Left renal pelvis (tissue), 4 donors: Measurements from ENCODE around the gene CD180. TPM values are rescaled to one million over a fixed set of nuclear protein-coding genes. Genes with fewer than 3 reads are reported as not detected.
A peak's percentile ranks its signal among the peaks of the same experiment; 100 is the strongest.

Experiments
- DNase-seq, 4 donors: peaks; one replicate each; pipeline ENCODE4 v3.0.0-alpha.2; 2013; ENCODE audit warnings: low read depth in 4 of 4, low spot score in 3 of 4
- polyA plus RNA-seq, 4 donors: library from polyadenylated mRNA; unstranded; fragments of 120-200 nt; gene quantifications; one replicate each; pipeline ENCODE4 v1.2.1, GENCODE V29; 2013; ENCODE audit not compliant: insufficient read length in 4 of 4

The CD180 gene
- polyA plus RNA-seq, 4 donors = 0.43 to 2.0 (median 1.0) TPM

- DNase-seq = no peak
These were observed 18.3 kb upstream of the CD180 start for GRCh38 chr5:67214707-67215447.

GRCh38 chr5:67214036-67214435, 17.4 kb upstream of the CD180 start:
- no peak for DNase-seq

- no peak for DNase-seq
These were observed 15.3 kb upstream of the CD180 start for GRCh38 chr5:67211926-67212325.

- peak; percentile 48 to 66 (median 58) for DNase-seq
These were observed 12.7 kb upstream of the CD180 start for GRCh38 chr5:67209141-67209771.

- no peak for DNase-seq
These were observed 11.8 kb upstream of the CD180 start for GRCh38 chr5:67208403-67208802.

- no peak for DNase-seq
These were observed 10.3 kb upstream of the CD180 start for GRCh38 chr5:67206929-67207328.

GRCh38 chr5:67206461-67206860, 9.9 kb upstream of the CD180 start:
- no peak for DNase-seq

GRCh38 chr5:67205981-67206380, 9.4 kb upstream of the CD180 start:
- DNase-seq = no peak

- DNase-seq = no peak
These were observed 8.2 kb upstream of the CD180 start for GRCh38 chr5:67204821-67205220.

GRCh38 chr5:67203701-67204074, 7.1 kb upstream of the CD180 start:
- DNase-seq = no peak

- no peak for DNase-seq
These were observed 6.2 kb upstream of the CD180 start for GRCh38 chr5:67202828-67203227.

GRCh38 chr5:67201897-67202549, 5.4 kb upstream of the CD180 start:
- DNase-seq = no peak

GRCh38 chr5:67200809-67201562, 4.4 kb upstream of the CD180 start:
- DNase-seq = no peak

- DNase-seq = no peak
These were observed 3.3 kb upstream of the CD180 start for GRCh38 chr5:67199859-67200258.

- DNase-seq = no peak
These were observed 2.3 kb upstream of the CD180 start for GRCh38 chr5:67198917-67199316.

GRCh38 chr5:67197536-67197935, 937 bp upstream of the CD180 start:
- DNase-seq = no peak

- no peak for DNase-seq
These were observed 958 bp downstream of the CD180 start for GRCh38 chr5:67195406-67196275.

GRCh38 chr5:67194166-67194565, 2.4 kb downstream of the CD180 start:
- DNase-seq = no peak

- DNase-seq = no peak
These were observed 3.2 kb downstream of the CD180 start for GRCh38 chr5:67193439-67193807.

GRCh38 chr5:67192719-67193438, 3.7 kb downstream of the CD180 start:
- no peak for DNase-seq
